HG02852 (cell line): ENCODE measurements around the gene FZD8.

ENCODE experiments used
- ATAC-seq: cut with Tn5 transposase; IDR thresholded peaks from one replicate; pipeline ENCODE4 v1.9.1; 2021; ENCODE audit warnings: mild to moderate bottlenecking, moderate library complexity; ENCODE audit not compliant: unreplicated experiment

Gene FZD8

DNA sequence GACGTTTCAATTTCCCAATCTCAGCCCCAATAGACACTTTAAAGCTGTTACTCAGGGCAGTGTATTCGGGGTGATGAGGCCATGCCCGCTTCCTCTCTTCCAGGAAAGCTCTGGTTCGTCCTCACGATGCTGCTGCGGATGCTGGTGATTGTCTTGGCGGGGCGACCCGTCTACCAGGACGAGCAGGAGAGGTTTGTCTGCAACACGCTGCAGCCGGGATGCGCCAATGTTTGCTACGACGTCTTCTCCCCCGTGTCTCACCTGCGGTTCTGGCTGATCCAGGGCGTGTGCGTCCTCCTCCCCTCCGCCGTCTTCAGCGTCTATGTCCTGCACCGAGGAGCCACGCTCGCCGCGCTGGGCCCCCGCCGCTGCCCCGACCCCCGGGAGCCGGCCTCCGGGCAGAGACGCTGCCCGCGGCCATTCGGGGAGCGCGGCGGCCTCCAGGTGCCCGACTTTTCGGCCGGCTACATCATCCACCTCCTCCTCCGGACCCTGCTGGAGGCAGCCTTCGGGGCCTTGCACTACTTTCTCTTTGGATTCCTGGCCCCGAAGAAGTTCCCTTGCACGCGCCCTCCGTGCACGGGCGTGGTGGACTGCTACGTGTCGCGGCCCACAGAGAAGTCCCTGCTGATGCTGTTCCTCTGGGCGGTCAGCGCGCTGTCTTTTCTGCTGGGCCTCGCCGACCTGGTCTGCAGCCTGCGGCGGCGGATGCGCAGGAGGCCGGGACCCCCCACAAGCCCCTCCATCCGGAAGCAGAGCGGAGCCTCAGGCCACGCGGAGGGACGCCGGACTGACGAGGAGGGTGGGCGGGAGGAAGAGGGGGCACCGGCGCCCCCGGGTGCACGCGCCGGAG lies 34.4 kb downstream of the FZD8 start:
- ATAC-seq, result no peak

DNA sequence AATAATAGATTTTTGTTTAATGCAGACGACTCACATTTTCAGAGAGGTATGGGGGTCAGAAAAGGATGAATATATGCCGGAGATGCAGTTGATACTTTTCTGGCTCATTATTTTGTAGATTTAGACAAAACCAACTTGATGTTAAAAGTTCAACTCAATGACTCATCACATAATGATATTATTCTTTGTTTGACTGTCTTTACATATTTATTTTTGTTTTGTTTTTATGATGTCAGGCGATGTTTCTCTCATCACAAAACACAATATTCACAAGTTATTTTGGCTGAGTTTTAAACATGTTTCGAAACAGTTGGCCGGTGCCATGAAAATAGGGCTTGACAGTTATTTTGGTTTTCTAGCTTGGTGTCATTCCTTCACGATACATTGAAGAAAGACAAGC lies 35.7 kb downstream of the FZD8 start:
- ATAC-seq, result no peak

DNA sequence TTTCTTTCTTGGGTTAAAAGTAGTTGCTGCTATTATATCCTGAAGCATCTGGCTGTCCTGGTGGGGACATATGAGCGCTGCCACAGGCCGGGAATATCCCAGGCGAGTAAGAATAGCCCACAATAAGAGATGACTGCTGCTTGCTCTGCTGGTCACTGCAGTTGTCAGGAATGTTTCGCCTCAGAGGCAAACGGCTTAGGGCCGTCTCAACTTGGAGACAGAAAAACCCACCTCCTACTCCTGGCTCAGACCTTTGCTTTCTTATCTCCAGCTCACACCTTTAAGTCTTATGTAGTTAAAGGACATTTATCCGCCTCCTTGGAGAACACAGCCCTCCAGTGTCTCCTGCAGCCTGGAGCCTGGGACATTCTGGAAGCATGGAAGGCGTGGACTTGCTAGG lies 36.9 kb downstream of the FZD8 start, which contains the start of gene GJD4:
Gene GJD4, plus strand, starts transcription at position 151 of the 400 bp plus-strand sequence. Its CDS starts 227 bp downstream, at position 378.
- ATAC-seq, result no peak

DNA sequence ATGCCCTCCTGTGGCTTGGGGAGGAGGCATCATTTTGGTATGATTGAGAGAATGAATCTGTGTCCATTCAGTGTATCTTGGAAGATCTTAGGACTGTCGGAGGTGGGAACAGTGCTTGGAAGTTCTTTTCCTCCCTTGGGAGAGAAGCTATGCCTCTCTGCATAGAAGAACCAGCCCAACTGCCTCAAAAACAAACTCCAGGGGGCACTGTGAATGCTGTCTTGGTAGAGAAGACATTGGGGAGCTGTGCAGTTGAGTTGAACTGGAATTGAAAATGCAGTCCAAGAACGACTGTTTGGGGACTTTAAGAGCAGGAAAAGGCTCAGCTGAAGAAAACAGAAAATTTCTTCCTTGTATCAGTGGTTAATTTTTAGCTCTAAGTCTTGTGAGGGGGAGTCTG lies 41.9 kb downstream of the FZD8 start:
- ATAC-seq, result no peak

DNA sequence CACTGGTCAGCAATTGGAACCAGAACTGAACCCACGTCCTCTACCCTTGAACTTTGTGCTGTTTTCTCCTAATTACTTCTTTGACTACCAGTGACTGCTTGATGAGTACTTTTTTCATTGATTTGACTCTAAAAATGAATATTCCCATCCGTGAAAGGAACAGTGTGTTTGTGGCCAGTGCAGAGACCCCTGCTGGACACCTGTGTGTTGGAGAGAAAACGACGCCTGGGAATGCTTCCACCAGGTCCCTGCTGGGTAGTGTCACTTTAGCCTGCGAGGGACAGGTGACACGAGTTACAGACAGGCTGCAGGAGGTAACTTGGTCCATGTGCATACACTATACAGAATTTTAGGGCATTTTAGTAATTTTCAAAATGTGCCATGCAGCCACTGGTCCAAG lies 43.7 kb downstream of the FZD8 start:
- ATAC-seq, result no peak

DNA sequence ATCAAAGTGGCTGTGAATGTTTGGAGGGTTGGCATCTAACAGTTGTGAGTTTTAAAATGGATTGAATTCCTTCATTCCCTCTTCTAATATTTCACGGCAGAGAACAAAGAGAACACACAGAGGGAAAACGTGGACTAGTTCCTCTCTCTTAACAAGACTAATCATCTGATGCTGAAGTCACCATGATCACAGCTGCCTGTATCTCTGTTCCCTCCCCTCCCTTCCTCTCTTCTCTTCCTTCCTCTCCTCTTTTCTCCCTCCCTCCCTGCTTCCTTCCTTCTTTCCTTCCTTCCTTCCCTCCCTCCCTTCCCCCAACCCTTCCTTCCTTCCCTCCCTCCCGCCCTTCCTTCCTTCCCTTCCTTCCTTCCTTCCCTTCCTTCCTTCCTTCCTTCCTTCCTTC lies 47.0 kb downstream of the FZD8 start:
- no peak for ATAC-seq

DNA sequence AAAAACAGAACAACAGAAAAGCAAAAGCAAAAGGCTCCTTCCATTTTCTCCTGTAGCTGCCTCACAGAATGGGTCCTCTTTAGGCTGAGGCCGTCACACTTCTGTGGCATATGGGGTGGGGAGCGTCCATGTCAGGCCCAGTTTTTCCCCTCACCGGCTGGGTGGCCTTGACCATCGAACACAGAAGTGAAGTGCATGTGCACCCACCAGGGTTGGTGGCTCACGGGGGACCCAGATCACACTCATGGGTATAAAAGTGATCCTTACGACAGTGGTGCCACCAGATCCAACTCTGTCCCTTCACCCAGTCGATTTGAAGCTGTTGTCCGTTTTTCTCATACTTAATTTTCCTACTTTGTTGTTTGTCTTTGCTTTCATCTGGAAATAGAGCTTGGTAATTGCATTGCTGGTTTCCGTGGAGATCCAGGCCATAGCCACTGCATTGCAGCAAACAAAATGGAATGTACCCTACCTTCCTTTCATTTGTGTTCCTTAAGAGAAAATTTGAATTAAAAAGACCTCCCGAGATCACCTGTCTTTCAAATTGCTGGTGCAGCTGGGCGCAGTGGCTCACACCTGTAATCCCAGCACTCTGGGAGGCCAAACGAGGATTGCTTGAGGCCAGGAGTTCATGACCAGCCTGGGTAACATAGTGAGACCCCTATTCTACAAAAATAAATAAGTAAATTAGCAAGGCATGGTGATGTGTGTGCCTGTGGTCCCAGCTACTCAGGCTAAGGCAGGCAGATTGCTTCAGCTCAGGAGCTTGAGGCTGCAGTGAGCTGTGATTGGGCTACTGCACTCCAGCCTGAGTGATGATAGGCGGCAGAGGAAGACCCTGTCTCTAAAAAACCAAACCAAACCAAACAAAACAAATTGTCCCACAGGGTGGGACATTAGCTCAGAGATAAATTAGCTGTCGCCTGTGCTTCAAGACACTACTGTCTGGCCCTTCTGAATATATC lies 47.7 kb downstream of the FZD8 start:
- no peak for ATAC-seq

DNA sequence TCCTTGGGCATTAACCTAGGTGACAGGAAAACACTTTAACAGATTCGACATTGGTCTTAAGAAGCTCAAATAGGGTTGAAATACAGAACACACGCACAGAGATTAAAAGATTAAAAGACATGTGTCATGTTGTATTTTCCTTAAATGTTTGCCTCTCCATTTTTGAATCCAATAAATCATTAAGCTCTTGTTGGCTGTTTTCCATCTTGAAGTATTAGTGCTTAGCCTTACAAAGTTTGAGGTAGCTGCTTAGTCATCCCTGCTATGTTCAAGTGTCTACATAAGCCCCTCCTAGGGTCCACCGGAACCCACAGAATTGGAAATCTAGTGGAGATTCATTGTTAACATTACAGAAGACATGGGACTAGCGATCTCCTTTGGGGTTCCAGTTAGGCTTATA lies 49.7 kb downstream of the FZD8 start:
- no peak for ATAC-seq

DNA sequence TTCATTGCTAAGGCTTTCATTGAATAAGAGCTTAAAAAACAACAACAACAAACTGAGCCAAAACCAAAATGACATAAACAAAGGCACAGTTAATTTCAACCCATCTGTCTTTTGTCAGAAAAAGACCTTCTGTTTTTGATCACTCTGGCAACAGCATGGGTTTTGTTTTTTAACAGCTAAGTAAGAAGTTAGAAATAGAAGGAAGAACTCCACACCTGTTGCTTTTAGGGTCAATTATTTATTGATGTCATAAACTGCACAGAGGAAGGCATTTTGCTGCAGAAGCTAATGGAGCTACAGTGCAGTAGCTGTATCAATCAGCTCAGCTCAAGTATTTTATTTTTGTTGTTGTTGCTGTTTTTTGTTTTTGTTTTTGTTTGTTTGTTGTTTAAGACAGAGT lies 53.3 kb downstream of the FZD8 start:
- ATAC-seq, result no peak
